HG02840 (cell line): ENCODE data around the gene RC3H1.
"Not testable (repeated sequence)": the region's sequence is repeated elsewhere in the genome, so short reads cannot be mapped to it uniquely, and the experiment has no call there.

Experiments
- ATAC-seq: cut with Tn5 transposase; IDR thresholded peaks from one replicate; pipeline ENCODE4 v1.9.1; 2021; ENCODE audit warnings: mild to moderate bottlenecking, moderate library complexity, moderate number of reproducible peaks; ENCODE audit not compliant: unreplicated experiment, low FRiP score

RC3H1 gene, protein sequence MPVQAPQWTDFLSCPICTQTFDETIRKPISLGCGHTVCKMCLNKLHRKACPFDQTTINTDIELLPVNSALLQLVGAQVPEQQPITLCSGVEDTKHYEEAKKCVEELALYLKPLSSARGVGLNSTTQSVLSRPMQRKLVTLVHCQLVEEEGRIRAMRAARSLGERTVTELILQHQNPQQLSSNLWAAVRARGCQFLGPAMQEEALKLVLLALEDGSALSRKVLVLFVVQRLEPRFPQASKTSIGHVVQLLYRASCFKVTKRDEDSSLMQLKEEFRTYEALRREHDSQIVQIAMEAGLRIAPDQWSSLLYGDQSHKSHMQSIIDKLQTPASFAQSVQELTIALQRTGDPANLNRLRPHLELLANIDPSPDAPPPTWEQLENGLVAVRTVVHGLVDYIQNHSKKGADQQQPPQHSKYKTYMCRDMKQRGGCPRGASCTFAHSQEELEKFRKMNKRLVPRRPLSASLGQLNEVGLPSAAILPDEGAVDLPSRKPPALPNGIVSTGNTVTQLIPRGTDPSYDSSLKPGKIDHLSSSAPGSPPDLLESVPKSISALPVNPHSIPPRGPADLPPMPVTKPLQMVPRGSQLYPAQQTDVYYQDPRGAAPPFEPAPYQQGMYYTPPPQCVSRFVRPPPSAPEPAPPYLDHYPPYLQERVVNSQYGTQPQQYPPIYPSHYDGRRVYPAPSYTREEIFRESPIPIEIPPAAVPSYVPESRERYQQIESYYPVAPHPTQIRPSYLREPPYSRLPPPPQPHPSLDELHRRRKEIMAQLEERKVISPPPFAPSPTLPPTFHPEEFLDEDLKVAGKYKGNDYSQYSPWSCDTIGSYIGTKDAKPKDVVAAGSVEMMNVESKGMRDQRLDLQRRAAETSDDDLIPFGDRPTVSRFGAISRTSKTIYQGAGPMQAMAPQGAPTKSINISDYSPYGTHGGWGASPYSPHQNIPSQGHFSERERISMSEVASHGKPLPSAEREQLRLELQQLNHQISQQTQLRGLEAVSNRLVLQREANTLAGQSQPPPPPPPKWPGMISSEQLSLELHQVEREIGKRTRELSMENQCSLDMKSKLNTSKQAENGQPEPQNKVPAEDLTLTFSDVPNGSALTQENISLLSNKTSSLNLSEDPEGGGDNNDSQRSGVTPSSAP

DNA sequence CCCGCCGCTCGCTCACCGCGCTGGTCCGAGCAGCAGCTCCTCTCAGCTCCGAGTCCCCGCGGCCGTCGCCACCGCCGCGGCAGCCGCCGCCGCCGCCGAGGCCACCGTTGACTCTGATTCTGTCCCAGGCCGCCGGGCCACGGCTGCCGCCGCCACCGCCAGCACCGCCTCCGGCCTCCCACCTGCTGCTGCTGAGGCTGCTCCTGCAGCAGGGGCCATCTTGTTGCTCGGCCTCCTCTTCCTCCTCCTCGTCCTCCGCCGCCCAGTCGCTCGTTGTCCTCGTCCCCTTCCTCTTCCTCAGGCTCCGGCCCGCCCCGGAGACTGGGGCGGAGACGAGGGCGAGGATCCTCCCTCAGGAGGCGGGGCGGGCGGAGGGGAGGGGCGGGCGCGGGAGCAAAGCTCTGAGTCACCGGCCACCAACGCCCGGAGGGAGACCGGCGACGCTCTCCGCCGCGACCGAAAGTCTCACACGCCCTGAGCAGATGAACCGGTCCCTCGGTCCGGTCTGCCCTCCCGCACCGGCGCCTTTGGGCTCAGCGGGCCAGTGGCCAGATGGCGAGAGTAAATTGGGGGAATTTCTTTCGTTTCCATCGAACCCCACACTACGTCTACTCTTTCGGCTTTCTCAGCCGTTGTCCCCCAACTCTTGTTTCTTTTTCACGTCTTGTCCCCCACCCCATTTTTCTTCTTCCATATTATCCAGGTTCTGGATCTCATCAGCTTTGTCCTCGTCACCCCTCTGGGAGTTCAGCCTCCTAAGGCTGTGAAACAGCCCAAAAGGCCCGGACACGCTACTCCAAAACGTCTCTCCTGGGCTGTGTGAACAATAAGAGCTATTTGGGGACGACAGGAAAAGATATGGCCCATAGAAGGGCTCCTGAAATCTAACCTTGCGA lies at the start of gene RC3H1:
Gene RC3H1 (minus strand): TSS at position 278 of the 896 bp plus-strand sequence. CDS start 29,372 bp downstream, outside the sequence.
- ATAC-seq, result peak; percentile 89

DNA sequence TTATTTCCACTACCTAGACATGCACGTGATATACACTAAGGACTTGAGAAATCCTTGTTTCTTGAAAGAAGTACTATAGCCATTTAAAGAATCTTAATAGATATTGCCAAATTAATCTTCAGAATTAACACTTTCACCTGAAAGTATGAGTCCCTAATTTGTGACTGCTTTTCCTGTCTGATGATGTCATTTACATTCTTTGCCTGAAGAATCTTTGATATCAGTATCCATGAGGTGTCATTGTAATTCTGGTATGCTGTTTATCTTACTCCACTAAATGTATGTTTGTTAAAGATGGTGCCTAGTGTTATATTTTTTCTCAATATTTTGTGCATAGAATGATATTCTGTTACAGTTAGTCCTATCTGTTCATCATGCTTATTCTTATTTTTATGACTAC lies 48.5 kb upstream of the RC3H1 start:
- ATAC-seq, result no peak

DNA sequence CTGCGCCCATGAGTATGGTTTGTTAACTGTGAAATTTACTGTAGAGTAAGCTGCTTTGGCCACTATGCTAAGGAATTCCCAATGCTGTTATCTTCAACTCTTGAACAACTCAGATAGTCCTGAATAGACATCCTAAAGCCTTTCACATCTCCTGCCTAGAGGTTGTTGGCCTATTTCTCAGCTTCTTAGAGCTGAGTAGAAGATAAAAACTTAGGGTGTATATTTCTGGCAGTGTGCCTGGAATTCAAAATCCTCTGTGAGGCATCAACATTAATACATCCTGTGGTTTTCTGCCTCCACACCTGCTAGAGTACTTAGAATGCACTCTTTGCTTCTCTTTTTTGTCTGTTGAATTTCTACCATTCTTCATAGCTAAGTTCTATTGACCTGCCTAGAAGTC lies 45.8 kb upstream of the RC3H1 start:
- no peak for ATAC-seq

DNA sequence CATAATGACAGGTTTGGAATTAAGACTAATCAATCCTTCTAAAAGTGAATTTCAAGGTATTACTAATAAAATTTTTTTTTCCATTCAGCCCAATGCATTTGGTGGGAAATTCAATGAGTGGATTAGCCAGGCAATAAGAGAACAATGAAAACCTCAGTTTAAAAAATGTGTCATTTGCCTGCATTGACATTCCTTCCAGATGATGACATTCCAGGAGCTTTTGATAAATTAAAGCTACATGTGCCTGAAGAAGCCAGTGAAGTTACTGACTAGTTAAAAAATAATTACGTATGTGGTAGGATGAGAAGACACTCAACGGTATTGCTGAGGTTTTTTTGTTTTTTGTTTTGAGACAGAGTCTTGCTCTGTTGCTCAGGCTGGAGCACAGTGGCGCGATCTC lies 37.9 kb upstream of the RC3H1 start:
- ATAC-seq, result no peak

DNA sequence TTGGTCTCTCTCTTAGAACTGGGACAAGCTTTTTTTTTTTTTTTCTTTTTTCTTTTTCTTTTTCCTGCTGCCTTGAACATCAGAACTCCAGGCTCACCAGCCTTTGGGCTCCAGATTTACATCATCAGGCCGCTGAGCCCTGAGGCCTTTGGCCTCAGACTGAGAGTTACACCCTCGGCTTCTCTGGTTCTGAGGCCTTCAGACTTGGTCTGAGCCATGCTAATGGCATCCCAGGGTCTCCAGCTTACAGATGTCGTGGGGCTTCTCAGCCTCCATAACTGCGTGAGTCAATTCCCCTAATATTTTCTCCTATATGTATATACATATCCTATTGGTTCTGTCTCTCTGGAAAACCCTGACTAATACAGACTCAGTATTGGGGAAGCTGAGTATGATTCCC lies 36.5 kb upstream of the RC3H1 start:
- ATAC-seq, result no peak

DNA sequence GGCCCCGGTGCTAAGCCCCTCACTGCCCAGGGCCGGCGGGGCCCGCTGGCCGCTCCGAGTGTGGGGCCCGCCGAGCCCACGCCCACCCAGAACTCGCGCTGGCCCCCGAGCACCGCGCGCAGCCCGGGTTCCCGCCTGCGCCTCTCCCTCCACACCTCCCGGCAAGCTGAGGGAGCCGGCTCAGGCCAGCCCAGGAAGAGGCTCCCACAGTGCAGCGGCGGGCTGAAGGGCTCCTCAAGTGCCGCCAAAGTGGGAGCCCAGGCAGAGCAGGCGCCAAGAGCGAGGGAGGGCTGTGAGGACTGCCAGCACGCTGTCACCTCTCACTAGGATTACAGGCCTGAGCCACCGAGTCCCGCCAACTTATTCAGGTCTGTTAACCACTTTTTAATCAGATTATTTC lies 34.5 kb upstream of the RC3H1 start:
- not testable (repeated sequence) for ATAC-seq

DNA sequence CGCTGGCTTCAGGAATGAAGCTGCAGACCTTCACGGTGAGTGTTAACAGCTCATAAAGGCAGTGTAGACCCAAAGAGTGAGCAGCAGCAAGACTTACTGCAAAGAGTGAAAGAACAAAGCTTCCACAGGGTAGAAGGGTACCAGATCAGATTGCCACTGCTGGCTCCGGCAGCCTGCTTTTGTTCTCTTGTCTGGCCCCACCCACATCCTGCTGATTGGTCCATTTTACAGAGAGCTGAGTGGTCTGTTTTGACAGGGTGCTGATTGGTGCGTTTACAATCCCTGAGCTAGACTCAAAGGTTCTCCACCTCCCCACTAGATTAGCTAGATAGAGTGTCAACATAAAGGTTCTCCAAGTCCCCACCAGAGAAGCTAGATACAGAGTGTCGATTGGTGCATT lies 33.6 kb upstream of the RC3H1 start:
- not testable (repeated sequence) for ATAC-seq

DNA sequence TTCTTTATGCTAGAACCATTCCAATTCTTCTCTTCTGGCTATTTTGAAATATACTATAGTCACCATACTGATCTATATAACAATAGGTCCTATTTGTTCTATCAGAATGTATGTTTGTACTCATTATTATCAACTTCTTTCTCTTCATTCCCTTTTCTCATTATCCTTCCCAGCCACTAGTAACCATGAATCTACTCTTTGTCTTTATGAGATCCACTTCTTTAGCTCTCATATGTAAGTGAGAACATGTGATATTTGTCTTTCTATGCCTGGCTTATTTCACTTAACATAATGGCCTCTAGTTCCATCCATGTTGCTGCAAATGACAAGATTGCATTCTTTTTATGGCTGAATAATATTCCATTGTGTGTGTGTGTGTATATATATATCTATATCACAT lies 31.7 kb upstream of the RC3H1 start:
- ATAC-seq, result no peak

DNA sequence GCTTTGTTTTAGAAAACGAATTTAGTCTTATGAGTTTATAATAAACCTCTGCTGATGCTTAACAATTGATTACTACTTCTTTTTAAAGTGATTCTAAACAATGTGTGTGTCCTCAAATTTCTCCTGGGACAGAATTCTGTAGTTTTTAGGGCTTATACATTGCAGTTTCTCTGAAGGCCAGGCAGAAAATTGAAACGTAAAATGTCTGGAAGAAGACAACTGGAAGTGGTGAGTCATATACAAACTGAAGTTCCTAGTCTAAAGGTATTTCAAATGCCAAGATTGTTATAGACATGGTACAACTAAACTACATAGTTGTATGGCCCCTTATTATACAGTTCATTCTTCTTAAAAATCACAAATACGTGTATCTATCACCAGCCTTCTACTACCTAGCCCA lies 30.5 kb upstream of the RC3H1 start:
- no peak for ATAC-seq

DNA sequence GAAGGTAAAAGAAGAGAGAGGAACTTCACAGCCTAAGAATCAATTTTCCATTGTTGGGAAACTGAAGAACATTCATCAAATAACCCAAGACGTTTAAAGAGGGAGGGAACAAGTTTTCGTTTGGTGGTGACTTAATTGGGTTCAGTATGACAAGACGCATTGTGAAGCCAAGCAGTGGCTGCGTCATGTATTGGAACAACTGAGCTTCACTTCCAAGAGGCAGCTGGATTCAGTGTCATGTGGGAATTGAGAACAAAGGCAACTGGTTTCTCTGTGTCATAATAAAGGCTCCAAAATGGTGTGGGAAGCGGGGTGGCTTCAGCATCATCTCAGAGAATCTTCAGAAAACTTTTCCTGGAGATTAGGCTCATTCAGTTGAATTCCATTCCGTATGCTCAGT lies 29.8 kb upstream of the RC3H1 start:
- ATAC-seq, result no peak

DNA sequence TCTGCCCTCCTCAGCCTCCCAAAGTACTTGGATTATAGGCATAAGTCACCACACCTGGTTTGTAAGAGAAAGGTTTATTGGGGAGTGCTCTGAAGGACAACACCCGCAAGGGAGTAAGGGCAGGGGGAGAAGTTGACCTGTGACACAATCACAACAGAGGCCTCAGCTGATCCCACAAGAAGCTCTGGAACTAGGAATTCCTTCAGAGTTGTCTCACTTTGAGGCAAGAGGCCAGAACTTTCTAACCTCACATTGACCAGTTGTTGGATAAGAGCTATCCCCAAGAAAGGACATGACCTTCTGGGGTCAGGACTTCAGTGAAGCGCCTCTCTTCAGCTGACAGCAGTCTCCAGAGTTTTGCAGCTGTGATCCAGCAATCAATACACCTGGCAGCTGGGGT lies 27.4 kb upstream of the RC3H1 start:
- no peak for ATAC-seq

DNA sequence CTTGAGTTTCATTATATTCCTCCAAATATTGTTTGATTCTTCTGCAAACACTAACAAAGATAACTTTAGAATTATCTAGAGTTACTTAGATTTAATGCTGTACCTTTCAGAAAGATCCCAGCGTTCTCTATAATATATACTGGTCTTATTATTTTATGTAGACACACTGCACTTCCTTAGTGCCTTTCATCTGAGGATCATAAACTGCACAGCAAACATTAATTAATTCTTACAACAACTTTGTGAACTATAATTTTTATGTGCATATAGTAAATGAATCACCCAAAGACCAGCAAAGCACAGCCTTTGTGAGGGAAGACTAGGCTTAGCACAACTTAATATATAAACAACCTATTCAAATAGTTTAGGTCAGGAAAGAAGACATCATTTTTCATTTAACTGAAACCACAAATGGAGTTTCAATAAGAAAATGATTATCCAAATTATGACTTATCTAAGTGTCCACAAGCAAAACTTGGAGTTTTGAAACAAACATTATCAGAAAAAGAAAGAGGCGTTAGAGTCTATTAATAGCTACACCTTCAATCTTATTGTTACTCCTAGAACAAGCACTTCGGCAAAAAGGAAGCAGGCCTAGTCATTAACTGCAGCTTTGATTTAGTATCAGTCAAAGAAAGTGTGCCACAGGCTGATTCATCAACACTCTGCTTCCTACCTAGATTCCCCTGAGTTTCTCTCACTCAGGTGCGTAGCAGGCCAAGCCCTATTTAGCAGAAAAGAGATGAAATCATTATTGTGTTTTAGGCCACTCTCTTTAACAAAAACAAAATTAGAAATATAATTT lies 22.5 kb upstream of the RC3H1 start:
- no peak for ATAC-seq

DNA sequence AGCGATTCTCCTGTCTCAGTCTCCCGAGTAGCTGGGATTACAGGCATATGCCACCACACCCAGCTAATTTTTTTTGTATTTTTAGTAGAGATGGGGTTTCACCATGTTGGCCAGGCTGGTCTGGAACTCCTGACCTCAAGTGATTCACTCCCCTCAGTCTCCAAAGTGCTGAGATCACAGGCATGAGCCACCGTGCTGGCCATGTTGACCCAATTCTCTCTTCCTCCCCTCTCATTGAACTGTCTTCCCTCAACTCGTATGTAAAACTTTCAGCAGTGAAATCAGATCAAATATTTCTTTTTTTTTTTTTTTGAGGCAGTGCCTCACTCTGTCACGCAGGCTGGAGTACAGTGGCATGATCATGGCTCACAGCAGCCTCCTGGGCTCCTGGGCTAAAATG lies 20.4 kb upstream of the RC3H1 start:
- not testable (repeated sequence) for ATAC-seq

DNA sequence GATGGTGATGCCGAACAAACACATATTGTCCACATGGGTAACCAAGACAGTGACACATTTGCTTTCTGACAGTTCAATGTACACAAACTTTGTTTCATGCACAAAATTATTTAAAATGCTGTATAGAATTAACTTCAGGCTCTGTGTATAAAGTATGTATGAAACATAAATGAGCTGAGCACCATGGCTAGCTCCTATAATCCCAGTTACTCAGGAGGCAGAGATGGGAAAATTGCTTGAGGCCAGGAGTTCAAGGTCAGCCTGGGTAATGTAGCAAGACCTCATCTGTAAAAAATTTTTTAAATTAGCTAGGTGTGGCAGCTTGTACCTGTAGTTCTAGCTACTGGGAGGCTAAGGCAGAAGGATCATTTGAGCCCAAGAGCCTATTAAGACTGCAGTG lies 19.2 kb upstream of the RC3H1 start:
- no peak for ATAC-seq

DNA sequence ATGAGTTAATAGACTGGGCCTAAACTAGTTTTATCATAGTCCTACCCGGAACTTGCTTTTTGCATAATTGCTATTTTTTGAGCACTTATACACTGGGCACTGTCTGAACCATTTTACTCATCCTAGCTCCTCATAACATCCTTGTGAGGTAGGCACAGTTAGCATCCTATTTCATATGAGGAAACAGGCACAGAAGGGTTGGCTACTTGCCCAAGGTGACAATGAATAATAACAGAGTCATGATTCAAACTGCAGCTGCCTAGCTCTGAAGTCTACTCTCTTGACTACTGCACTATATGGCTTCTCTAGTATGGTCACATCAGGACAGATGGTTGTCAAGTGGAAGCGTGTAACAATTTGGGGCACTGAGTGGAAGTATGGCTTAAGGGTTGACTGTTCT lies 18.2 kb upstream of the RC3H1 start:
- ATAC-seq, result no peak

DNA sequence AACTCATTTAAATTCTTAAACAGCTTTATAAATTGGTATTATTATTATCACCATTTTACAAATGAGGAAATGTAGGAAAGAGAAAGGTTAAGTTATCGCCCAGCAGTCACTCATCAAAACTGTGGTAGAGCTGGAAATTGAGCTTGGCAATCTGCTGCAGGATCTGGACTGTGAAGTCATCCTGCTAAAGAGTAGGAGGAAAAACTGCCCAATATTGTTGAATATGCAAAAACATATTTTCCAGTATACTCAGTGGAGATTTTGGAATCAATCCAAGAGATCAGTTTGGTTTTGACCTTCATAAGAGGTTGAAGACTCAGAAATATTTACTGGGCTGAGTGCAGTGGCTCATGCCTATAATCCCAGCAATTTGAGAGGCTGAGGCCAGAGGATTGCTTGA lies 16.9 kb upstream of the RC3H1 start:
- ATAC-seq, result no peak

DNA sequence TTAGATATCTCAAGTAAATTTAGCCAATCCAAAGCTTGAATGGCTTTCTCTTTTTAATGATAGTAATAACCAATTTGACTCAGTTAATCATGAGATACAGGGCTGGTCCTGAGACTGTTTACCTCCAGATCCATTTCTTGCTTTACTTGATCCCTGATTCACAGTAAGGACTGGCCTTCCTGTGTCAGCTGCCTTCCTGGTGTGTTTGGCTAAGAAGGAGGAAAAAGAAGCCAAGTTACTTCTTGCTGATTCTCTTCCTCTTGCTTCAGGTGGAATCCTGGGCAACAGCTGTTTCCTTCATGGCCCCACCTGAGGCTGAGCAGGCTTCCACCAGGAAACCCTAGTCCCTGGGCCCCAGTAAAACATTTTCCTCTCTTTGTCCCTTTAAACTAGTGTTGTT lies 14.6 kb upstream of the RC3H1 start:
- ATAC-seq, result no peak

DNA sequence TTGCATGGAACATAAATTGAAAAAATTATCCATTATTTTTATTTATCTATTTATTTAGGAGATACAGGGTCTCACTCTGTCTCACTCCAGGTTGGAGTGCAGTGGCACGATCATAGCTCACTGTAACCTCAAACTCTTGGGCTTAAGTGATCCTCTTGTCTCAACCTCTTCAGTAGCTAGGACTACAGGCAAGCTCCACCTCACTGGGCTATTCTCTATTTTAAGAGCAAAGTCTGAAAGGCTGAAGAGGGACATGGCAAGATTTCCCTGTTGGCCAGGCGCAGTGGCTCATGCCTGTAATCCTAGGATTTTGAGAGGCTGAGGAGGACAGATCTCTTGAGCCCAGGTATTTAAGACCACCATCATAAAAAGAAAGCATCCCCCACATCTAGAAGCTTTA lies 14.0 kb upstream of the RC3H1 start:
- ATAC-seq, result no peak

DNA sequence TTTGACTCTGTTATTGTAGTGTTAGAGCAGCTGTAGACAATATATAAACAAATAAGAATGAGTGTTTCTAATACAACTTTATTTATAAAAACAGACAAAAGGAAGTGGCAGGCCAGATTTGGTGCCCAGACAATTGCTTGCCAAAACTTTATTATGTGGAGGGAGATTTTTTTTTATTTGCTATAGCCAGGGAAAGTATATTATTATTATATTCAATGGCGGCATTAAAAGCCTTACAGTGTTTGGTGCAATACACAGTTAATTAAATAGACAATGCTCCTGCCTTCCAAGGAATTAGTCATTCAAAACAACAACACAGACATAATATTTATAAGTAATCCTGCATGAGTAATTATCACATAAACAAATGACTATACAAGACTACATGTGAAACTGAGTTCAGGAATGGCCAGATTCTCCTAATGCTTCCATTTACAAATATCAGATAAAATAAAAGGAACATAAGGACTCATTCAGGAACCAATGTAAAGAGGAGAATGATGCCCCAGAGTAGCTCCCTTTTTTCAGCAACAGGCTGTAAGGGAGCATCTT lies 10.6 kb upstream of the RC3H1 start:
- no peak for ATAC-seq
